Suprapubic skin (tissue), 4 donors: ENCODE measurements around the gene MPZ. TPM values are rescaled to one million over a fixed set of nuclear protein-coding genes. Genes with fewer than 3 reads are reported as not detected.

ENCODE experiments used
- total RNA-seq, 4 donors: library from RNA; depleted of rRNA; stranded (reverse); fragments of >200 nt; gene quantifications; one replicate each; pipeline ENCODE4 v1.1.0, GENCODE V29; 2016

Gene MPZ
- total RNA-seq, 4 donors from 2014 or later: 2.0 to 3.9 (median 2.7) TPM

Other genes with a start within 250 kb of the MPZ start
- 10 to 100 TPM; 12.3 to 46.2 (median 14.5) TPM for gene ARHGAP30, start 240.1 kb downstream of the MPZ start, total RNA-seq
- 100 to 1,000 TPM; 126 to 188 (median 164) TPM for gene NECTIN4, start 220.4 kb downstream of the MPZ start, total RNA-seq
- gene KLHDC9, start 211.6 kb downstream of the MPZ start, total RNA-seq: 1 to 10 TPM in 3 of 4 donors, not detected in 1; 1.3 to 4.0 (median 1.4) TPM
- gene PFDN2, start 191.9 kb downstream of the MPZ start, total RNA-seq: 10 to 100 TPM; 21.3 to 33.9 (median 27.1) TPM
- gene NIT1, start 191.9 kb downstream of the MPZ start, total RNA-seq: 10 to 100 TPM; 28.3 to 58.2 (median 39.6) TPM
- 10 to 100 TPM; 24.4 to 47.0 (median 36.6) TPM for gene DEDD, start 177.3 kb downstream of the MPZ start, total RNA-seq
- gene UFC1, start 156.0 kb downstream of the MPZ start, total RNA-seq: 10 to 100 TPM; 44.2 to 98.8 (median 80.2) TPM
- 10 to 100 TPM; 18.7 to 37.0 (median 28.8) TPM for gene USP21, start 150.5 kb downstream of the MPZ start, total RNA-seq
- 10 to 100 TPM; 22.2 to 75.2 (median 37.2) TPM for gene PPOX, start 143.5 kb downstream of the MPZ start, total RNA-seq
- 10 to 100 TPM; 26.9 to 36.6 (median 30.0) TPM for gene B4GALT3, start 132.5 kb downstream of the MPZ start, total RNA-seq
- gene ADAMTS4, start 110.9 kb downstream of the MPZ start, total RNA-seq: 1 to 10 TPM in 3 of 4 donors, under 1 TPM in 1; 0.93 to 9.9 (median 6.3) TPM
- gene NDUFS2, start 107.6 kb downstream of the MPZ start, total RNA-seq: 100 to 1,000 TPM in 3 of 4 donors, 10 to 100 TPM in 1; 99.1 to 132 (median 112) TPM
- gene FCER1G, start 94.7 kb downstream of the MPZ start, total RNA-seq: 10 to 100 TPM in 1 of 4 donors, 1 to 10 TPM in 2, not detected in 1; 2.3 to 12.6 (median 4.6) TPM
- 10 to 100 TPM in 1 of 4 donors, not detected in 3; 29.6 TPM for gene APOA2, start 86.3 kb downstream of the MPZ start, total RNA-seq
- 10 to 100 TPM in 2 of 4 donors, 1 to 10 TPM in 2; 6.7 to 21.0 (median 8.7) TPM for gene TOMM40L, start 83.9 kb downstream of the MPZ start, total RNA-seq
- gene NR1I3, start 71.8 kb downstream of the MPZ start, total RNA-seq: 1 to 10 TPM in 1 of 4 donors, not detected in 3; 1.2 TPM
- gene PCP4L1, start 51.2 kb downstream of the MPZ start, total RNA-seq: 10 to 100 TPM in 1 of 4 donors, 1 to 10 TPM in 3; 2.7 to 10.1 (median 3.7) TPM
- gene SDHC, start 4.4 kb upstream of the MPZ start, total RNA-seq: 10 to 100 TPM; 45.0 to 84.6 (median 60.7) TPM
- not detected for gene CFAP126, start 57.9 kb upstream of the MPZ start, total RNA-seq
- 10 to 100 TPM in 2 of 4 donors, 1 to 10 TPM in 2; 4.3 to 27.8 (median 8.3) TPM for gene FCGR2A, start 195.5 kb upstream of the MPZ start, total RNA-seq
- 1 to 10 TPM; 3.6 to 8.1 (median 5.3) TPM for gene HSPA6, start 214.6 kb upstream of the MPZ start, total RNA-seq
- 1 to 10 TPM in 3 of 4 donors, under 1 TPM in 1; 0.98 to 5.3 (median 1.4) TPM for gene FCGR3A, start 239.8 kb upstream of the MPZ start, total RNA-seq